ENCODE measurements around the gene TOMM20. TPM values are rescaled to one million over a fixed set of nuclear protein-coding genes. Genes with fewer than 3 reads are reported as not detected.
"Not testable (repeated sequence)": the region's sequence is repeated elsewhere in the genome, so short reads cannot be mapped to it uniquely, and the experiment has no call there.

The TOMM20 gene
- total RNA-seq, 2 donors from 2014 or later: 144 to 147 TPM

DNA sequence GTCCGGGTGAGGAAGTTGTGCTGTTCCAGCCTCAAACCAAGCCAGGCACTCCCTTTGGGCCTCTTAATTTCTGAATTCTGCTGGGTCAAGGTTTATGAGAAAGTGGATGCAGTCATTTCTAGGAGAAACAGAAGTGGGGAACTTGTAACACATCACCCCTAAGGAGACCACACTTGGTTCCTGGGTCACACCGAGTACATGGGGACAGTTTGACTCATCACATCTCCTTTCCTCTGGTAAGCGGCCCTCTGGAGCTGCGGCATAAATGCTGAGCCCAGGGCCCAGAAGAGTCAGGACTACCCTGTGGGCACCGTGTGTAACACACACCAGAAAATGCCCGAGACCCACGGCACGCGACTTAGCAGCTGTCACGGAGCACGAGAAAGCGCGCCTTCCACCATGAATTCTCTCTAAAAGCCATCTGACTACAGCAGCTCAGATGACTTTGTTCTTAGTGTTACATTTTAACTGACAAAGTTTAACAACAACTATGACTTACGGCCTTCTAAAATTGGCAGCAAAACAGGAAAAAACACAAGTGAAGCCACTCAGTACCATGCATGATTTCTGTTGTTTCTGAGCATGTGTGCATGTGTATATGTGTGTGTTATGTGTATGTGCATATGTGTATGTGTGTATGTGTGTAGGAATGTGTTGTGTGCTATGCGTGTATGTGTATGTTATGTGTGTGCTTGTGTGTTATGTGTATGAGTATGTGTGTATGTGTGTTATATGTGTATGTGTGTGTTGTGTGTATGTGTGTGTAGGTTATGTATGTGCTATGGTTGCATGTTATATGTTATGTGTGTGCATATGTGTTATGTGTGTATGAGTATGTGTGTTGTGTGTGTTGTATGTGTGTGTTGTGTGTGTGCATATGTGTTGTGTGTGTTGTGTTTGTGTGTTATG is 50.8 kb downstream of the TOMM20 start:
- DNase-seq (ENCODE audit: low spot score in 2 of 2) (peak in 1 of 2 donors; percentile 53), ATAC-seq (peak; percentile 58 to 67)
- peak overlapping the region; percentile 75 to 87 for H3K27ac Mint-ChIP-seq
- H3K9me3 Mint-ChIP-seq: no peaks in the 10 kb centered on the region
- H3K36me3 Mint-ChIP-seq: peaks cover 0 to 15% of the 10 kb centered on the region in 2 donors

DNA sequence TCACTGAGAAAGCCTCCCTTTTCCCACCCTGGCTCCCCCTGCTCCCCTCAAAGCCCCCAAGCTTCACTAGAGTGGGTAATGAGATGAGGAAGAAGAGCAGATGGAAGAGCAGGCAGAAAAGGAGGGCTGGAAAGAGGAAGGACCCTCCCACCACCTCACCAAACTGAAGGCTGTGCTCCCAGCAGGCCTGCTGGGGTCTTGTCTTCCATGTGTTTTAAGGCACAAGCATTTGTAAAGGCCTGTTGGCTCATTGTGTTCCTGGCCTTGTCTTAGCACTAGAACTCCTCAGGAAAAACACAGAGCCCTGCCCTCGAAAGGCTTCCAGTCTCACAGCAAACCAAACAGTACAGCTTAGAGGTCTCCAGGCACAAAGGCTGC is 51.5 kb downstream of the TOMM20 start:
- no peak for DNase-seq (ENCODE audit: low spot score in 2 of 2)
- H3K9me3 Mint-ChIP-seq: no peaks in the 10 kb centered on the region
- peaks cover 0 to 15% of the 10 kb centered on the region in 2 donors for H3K36me3 Mint-ChIP-seq
- ATAC-seq: no peak
- peak overlapping the region; percentile 84 to 87 for H3K27ac Mint-ChIP-seq

DNA sequence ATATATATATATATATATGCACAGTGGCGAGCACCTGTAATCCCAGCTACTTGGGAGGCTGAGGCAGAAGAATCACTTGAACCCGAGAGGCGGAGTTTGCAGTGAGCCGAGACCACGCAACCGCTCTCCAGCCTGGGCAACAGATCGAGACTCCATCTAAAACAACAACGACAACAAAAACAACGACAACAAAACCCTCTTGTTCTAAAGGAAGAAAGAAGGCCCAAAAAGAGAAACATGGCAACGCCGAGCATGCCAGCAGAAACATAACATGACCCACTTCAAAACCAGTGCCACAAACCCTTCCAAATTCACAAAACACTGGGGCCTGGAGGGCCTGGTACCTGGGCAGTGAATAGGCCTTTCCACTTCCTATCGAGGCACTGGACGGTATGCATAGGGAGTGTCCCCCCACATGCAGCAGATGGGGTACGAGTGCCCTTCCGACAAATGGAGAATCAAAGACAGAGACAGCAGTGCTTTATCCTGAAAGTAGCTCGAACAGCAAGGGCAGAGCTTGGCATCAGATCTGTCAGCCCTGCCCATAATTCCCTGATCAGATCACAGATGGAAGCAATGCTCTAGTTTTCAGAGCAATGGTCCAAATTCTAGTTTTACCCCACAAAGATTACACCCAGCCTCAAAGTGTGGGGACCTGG is 52.0 kb downstream of the TOMM20 start:
- no peak for ATAC-seq
- Mint-ChIP-seq H3K36me3 (peaks cover 0 to 15% of the 10 kb centered on the region in 2 donors), H3K27ac (peak overlapping the region; percentile 84 to 87), H3K9me3 (no peaks in the 10 kb centered on the region)
- DNase-seq (ENCODE audit: low spot score in 2 of 2): no peak

DNA sequence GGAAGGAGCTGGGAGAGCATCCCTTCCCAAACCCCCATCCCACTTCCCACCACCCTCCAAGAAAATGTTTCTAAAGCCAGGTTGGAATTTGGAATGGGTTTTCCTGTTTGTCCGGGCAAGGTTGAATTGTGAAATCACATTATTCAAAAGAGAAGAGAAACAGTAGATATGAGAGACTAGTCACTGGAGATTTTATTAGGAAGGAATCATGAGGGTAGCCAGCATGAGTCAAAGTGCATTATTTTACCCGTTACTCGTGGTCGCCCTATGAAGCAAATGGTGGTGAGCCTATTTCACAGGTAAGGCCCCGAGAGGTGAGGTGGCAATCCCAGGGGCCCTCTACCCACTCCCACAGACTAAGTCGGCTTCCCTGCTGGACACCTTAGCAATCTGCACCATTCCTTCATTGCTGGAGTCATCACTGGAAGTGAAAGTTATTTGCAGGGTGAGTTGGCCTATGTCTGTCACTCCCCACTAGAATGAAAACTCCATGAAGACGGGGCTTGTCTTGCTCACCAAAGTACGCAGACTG is 52.8 kb downstream of the TOMM20 start:
- no peaks in the 10 kb centered on the region for H3K9me3 Mint-ChIP-seq
- peak overlapping the region; percentile 87 to 98 for H3K27ac Mint-ChIP-seq
- peak; percentile 37 to 54 for ATAC-seq
- peaks cover 0 to 15% of the 10 kb centered on the region in 2 donors for H3K36me3 Mint-ChIP-seq
- DNase-seq (ENCODE audit: low spot score in 2 of 2): peak in 1 of 2 donors; percentile 38

DNA sequence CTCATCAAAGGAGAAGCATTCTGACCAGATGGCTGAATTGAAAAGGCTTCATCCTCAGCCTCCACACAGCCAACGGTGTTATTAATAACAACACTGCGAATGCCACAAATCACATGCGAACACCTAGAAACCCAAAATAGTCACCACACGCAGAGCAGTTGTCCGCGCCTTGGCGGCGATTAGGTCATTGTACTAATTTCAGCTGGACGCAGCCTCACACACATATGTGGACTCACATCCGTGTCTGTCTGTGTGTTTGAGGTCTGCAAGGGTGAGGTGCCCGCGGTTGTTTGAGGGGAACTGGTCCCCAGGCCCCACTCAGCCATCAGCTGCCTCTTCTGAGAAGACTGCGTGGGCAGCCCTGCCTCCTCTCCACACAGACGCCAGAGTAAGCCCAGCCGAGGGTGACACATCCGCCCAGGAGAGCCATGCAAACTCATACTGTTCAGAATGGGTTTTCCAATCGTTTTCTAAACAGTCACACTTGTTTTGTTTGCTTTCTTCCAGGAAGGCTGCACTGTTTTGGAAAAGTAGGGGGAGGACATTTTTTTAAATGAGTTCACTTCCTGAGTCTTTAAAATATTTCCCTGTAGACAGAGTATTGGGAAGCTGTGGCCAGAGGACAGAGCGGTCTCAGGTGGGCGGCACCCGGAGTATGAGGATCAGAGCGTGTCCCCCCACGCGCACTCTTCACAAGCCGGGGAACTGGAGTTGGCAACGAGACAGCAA is 53.4 kb downstream of the TOMM20 start:
- H3K36me3 Mint-ChIP-seq: peaks cover 0 to 15% of the 10 kb centered on the region in 2 donors
- no peaks in the 10 kb centered on the region for H3K9me3 Mint-ChIP-seq
- H3K27ac Mint-ChIP-seq: peak overlapping the region; percentile 87 to 98
- ATAC-seq: peak; percentile 69 to 70
- DNase-seq (ENCODE audit: low spot score in 2 of 2): peak; percentile 64 to 73

DNA sequence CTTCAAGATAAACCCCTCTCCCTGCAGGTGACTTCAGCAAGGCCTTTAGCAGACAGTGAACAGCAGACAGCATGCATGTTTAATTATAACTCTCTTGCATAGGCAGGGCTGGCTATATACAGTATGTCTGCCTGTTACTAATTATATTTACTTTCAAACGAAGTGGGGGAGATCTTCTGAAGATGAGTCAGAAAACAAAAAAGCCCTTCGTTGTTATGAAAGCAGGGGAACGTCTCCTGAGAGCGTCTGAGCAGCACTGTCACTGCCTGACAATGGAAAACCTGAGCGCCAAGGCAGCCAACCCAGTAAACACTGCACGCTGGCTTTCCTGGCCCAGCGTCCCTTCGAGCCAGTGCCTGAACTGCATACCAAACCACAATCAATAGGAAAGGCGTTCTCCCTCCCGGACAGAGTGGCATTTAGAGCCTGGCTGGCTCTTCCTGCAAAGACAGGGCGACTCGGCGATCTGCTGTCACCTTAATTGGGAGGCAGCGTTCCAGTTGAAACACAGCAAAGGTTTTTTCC is 54.1 kb downstream of the TOMM20 start:
- peak in 1 of 2 donors; percentile 65 for DNase-seq (ENCODE audit: low spot score in 2 of 2)
- peak overlapping the region; percentile 87 to 98 for H3K27ac Mint-ChIP-seq
- H3K9me3 Mint-ChIP-seq: no peaks in the 10 kb centered on the region
- H3K36me3 Mint-ChIP-seq: peaks cover 0 to 15% of the 10 kb centered on the region in 2 donors
- ATAC-seq: peak; percentile 62 to 71

DNA sequence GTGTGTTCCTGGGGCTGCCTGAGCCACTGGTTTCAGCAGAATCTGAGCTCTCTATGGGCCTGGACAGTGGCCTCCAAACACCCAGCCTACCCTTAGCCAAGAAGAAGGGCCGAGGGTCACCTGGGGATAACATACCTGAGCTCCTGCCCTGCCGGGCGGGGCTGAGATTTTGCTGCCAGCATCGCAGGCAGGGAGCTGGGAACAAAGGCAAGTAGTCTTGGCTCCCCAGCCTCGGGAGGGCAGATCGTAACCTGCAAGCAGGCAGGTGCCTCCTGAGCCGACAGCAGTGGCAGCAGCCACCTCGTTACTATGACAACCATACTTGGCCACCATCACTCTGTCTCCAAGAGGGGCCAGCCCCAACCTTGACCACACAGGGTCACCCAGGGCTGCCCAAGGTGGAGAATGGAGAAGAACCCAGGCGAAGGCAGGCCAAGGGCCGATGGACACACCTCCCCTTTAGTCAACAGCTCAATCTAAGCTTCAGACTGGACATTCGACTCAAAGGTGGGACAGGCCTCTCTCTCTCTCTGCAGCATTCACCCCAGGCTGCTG is 54.6 kb downstream of the TOMM20 start:
- H3K9me3 Mint-ChIP-seq: no peaks in the 10 kb centered on the region
- H3K36me3 Mint-ChIP-seq: peaks cover 0 to 15% of the 10 kb centered on the region in 2 donors
- peak overlapping the region; percentile 87 to 98 for H3K27ac Mint-ChIP-seq
- no peak for DNase-seq (ENCODE audit: low spot score in 2 of 2)
- no peak for ATAC-seq

DNA sequence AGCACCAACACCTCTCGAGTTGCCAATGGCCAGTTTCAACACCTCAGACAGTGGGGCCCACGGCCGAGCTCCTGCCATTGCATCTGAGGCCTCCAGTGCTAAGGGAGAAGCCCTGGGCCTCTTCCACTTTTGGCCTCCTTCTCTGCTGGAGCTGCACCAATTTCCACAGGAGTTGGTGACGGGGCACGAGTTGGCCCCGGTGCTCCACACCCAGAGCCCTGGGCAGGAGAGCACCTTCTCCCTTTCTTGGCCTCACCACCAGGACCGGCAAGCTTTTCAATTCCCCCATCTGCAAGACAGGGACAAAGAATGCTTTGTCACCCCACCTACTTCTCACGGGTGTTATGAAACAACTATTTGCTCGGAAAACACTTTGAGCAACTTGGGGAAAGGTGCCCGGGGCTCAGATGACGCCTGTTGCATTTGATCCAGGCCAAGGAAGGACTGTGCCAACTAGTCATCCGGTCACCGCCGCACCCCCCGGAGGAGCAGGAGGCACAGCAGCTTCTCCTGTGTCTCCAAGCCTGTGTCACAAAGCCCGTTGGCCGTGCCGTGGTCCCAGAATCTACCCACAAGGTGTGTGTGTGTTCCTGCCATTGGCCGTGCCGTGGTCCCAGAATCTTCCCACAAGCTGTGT is 55.2 kb downstream of the TOMM20 start:
- DNase-seq (ENCODE audit: low spot score in 2 of 2): no peak
- Mint-ChIP-seq H3K9me3 (no peaks in the 10 kb centered on the region), H3K27ac (no peak overlapping the region), H3K36me3 (peaks cover 0 to 15% of the 10 kb centered on the region in 2 donors)
- ATAC-seq: no peak

DNA sequence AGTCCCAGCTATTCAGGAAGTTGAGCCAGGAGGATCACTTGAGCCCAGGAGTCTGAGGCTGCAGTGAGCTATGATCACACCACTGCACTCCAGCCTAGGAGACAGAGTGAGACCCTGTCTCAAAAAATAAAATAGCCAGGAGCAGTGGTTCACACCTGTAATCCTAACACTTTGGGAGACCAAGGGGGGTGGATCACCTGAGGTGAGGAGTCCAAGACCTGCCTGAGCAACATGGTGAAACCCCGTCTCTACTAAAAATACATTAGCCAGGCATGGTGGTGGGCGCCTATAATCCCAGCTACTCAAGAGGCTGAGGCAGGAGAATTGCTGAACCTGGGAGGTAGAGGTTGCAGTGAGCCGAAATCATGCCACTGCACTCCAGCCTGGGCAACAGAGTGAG is 56.1 kb downstream of the TOMM20 start:
- H3K36me3 Mint-ChIP-seq: peaks cover 0 to 15% of the 10 kb centered on the region in 2 donors
- ATAC-seq; DNase-seq (ENCODE audit: low spot score in 2 of 2); H3K9me3 Mint-ChIP-seq; H3K27ac Mint-ChIP-seq: not testable (repeated sequence)

DNA sequence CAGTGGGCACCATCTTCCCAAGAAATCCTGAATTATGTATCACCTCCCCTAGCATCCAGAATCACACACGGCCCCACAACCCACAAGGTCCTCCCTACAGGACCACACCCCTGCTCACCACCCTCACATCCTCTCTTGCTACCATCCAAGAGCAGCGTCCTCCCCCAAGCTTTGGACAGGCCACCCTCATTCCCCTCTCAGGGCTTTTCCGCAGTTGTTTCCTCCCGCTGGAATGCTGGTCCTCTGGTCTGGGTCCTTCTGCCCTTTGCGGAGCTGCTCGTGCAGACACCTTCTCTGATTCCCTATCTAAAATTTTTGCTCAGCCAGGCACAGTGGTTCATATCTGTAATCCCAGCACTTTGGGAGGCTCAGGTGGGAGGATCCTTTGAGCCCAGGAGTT is 56.5 kb downstream of the TOMM20 start:
- ATAC-seq: no peak
- Mint-ChIP-seq H3K9me3 (no peaks in the 10 kb centered on the region), H3K36me3 (peaks cover 4 to 15% of the 10 kb centered on the region in 2 donors), H3K27ac (no peak overlapping the region)
- no peak for DNase-seq (ENCODE audit: low spot score in 2 of 2)

DNA sequence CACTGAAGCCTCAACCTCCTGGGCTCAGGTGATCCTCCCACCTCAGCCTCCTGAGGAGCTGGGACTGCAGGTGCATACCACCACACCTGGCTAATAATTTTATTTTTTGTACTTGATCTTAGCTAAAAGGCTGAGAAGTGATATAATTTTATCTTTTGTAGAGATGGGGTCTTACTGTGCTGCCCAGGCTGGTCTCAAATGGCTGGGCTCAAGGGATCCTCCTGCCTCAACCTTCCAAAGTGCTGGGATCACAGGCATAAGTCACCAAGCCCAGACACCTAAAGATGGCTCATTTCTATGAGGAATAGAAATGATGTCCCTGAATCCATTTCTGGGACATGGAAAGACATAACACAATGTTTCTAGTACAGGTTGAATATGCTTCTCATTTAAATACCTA is 57.8 kb downstream of the TOMM20 start:
- DNase-seq (ENCODE audit: low spot score in 2 of 2) (no peak), ATAC-seq (no peak)
- Mint-ChIP-seq H3K27ac (no peak overlapping the region), H3K36me3 (peaks cover 5% of the 10 kb centered on the region in 2 donors), H3K9me3 (no peaks in the 10 kb centered on the region)

DNA sequence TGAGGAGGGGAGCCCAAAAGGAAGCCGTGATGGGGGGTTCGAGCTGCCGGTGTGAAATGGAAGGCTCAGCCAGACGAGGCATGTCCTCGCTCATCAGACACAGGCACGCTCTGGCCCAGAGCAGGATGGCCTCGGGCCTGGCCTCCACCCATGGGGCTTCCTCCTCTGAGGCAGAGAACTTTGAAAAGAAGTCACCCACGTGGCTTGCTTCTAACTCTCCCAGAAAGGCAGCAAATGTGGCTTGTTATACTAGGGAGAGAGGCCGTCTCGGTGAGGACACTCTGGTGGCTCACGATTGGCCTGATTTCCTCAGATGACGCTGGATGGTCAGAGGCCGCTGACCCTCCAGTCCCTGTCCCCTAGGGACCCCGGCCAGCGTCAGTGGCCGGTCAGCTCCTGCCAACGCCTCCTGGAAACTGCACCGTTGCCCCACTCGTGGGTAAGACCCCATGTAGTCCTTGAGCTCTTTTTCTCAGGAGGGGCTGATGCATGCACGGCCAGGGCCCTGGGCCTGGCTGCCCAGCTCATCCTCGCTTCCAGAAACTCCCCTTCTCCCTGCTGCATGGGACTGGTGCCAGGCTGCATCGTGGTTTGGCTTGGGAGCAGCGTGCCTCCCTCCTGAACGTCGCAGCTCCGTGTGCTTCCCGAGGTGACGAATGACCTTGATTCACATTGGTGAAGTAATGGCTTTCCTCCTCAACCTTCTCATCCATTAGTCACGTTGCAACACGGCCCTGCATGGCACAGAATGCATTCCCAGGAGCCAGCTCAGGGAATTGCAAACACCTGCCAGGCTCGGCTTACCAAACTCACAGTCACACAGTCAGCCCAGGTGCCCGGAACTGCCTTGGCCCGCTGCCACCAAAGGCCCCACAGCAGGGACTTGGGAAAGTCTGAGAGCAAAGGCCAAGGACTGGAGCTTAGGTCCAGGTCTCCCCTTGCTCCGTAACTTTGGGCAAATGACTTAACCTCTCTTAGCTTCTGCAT is 58.8 kb downstream of the TOMM20 start:
- ATAC-seq (no peak), DNase-seq (ENCODE audit: low spot score in 2 of 2) (no peak)
- Mint-ChIP-seq H3K36me3 (peaks cover 0 to 5% of the 10 kb centered on the region in 2 donors), H3K9me3 (no peaks in the 10 kb centered on the region), H3K27ac (no peak overlapping the region)

DNA sequence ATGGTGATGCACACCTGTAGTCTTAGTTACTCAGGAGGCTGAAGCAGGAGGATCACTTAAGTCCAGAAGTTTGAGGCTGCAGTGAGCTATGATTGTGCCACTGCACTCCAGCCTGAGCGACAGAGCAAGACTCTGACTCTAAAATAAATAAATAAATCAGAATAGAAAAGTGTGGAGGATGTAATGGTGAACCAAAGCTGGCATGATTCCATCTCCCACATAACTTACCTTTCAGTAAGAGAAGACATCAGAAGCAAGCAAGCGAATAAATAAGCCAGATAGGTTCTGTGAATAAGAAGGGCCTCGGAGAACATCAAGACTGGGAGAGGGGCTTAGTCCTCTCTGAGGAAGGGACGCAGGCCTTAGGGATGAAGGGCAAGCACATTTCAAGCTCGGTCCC is 59.5 kb downstream of the TOMM20 start:
- Mint-ChIP-seq H3K9me3 (no peaks in the 10 kb centered on the region), H3K36me3 (peaks cover 0 to 5% of the 10 kb centered on the region in 2 donors), H3K27ac (peak overlapping the region in 1 of 2 donors; percentile 9)
- ATAC-seq (no peak), DNase-seq (ENCODE audit: low spot score in 2 of 2) (no peak)

DNA sequence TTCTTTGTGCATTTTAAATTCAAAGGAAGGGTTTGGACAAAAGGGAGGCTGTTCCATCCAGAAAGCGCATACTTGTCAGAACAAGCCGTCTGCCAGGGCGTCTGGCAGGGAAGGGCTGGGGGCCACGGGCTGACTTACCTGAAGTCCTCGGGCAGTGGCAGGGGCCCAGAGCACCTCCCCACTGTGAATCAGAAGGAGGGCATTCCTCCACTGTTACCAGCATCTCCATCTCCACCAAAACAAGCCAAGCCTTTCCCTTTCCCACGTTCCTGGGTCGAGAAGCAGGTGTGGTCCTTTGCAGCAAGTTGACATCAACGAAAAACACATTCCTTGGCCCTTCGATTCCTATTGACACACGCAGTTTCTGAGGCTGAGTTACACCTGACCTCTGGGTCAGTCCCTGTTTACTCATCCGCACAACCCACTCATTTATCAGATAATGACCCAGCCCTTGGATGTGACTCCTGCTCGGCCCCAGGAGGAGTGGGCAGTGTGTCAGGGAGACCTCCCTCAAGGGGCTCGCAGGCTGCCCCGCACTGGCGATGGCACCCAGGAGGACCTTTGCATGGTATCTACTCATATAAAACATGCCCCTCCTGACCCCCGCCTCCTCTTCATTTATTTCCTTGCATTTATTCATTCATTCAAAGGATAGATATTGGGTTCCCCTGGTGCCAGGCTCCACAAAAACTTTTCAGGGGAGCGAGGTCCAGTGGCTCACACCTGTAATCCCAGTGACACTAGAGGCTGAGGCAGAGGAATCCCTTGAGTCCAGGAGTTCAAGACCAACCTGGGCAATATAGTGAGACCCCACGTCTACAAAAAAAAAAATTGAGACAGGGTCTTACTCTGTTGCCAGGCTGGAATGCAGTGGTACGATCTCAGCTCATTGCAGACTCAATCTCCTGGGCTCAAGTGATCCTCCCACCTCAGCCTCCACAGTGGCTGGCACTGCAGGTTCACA is 60.2 kb downstream of the TOMM20 start:
- DNase-seq (ENCODE audit: low spot score in 2 of 2): no peak
- peaks cover 0 to 5% of the 10 kb centered on the region in 2 donors for H3K36me3 Mint-ChIP-seq
- no peaks in the 10 kb centered on the region for H3K9me3 Mint-ChIP-seq
- H3K27ac Mint-ChIP-seq: no peak overlapping the region
- ATAC-seq: no peak
